ENCODE data around the gene NOC4L. TPM values are rescaled to one million over a fixed set of nuclear protein-coding genes. Genes with fewer than 3 reads are reported as not detected.
A peak's percentile ranks its signal among the peaks of the same experiment; 100 is the strongest.

The NOC4L gene
- total RNA-seq, 2 experiments from 2014 or later, result 27.1 to 27.4 TPM

DNA sequence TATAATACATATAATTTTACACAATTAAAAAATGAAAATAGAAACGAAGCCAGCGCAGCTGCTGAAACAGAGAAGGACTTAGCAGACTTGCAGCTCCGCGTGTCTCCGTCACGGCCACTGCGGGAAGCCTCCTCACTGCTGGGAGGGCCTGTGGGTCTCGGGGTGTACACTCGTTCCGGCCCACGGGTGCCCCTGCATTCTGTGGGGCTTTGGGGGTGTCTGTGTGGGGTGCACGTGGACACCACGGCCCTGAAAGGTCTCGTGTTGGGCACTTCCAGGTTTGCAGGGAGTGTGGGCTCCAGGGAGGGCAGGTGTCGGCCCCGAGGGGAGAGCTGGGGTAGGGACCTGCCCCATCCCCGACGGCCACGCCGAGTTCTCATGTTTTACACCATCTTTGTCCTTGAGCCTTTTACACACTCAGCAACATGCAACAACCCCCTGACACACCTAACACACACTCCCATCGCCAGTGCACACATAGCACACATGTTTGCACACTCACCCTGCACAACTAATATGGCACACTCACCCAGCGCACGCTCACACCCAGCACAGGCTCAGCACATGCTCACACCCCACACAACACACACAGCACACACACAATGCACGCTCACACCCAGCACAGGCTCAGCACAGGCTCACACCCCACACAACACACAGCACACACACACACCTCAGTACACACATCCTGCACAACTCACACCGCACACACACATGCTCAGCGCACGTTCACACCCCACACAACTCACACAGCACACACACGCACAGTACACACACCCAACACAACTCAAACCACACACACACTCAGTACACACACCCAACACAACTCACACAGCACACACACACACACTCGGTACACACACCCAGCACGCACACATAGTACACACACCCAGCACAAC is 36.6 kb downstream of the NOC4L start:
- Mint-ChIP-seq H3K27ac (no peak overlapping the region), H3K4me3 (no peak overlapping the region), H3K9me3 (peaks cover 16% of the 10 kb centered on the region), H3K36me3 (ENCODE audit: low read depth) (peaks cover 3% of the 10 kb centered on the region), H3K4me1 (ENCODE audit: low read depth) (peaks cover 28% of the 10 kb centered on the region), H3K27me3 (ENCODE audit: low read depth) (no peaks in the 10 kb centered on the region)
- CTCF ChIA-PET, result no interaction called here
- no peak for DNase-seq
- intact Hi-C loops (cut with micrococcal nuclease), result no loop called here

DNA sequence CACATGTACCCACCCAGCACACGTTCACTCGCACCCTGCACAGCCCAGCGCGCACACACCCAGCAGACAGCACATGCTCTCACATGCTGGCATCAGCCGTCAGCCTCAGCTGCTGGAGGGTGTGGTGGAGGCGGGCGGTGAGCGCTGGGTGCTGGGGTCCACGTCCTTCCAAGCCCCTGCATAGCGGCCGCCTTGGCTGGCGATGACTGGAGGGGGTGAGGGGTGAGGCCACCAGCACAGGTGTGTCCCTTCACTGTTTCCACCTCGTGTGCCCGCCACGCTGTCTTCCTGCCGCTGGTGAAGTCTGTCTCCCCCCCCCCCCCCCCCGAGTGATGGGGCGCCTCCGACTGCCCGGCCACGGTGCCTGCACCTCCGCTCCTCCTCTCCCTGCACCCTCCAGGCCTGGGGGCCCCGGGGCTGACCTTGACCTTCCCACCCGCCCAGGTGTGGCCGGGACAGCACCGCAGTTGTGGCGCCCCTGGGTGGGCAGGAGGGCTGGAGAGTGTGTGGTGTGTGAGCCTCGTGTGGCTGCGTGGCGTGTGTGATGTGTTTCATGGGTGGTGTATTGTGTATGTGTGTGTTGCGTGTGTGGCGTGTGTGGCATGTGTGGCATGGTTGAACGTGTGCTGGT is 37.4 kb downstream of the NOC4L start:
- peaks cover 34% of the 10 kb centered on the region for H3K4me1 Mint-ChIP-seq (ENCODE audit: low read depth)
- no peak for DNase-seq
- intact Hi-C loops (cut with micrococcal nuclease), result no loop called here
- no peaks in the 10 kb centered on the region for H3K27me3 Mint-ChIP-seq (ENCODE audit: low read depth)
- peaks cover 3% of the 10 kb centered on the region for H3K36me3 Mint-ChIP-seq (ENCODE audit: low read depth)
- peaks cover 16% of the 10 kb centered on the region for H3K9me3 Mint-ChIP-seq
- CTCF ChIA-PET, result no interaction called here
- H3K4me3 Mint-ChIP-seq, result no peak overlapping the region
- no peak overlapping the region for H3K27ac Mint-ChIP-seq

DNA sequence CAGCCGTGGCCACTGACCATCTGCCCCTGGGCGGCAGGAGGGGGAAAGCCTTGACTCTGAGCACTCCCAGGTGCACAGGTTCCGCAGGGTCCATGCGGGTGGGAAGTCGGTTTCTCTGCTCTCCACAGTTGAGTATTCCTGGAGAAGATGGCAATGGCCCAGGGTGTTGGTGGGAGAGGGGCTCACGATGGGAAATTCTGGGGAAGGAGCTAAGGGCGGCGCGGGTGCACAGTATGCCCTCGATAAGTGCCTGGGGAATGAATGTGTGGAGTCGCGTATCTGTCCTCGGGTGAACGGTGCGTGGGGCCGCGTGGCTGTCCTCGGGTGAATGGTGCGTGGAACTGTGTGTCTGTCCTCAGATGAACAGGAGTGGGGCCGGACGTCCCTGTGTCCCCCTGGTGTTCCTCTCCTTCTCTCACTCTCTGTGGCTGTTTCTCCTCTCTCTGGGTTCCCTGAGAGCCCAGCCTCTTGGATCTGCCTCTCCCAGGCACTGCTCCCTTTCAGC is 38.0 kb downstream of the NOC4L start:
- H3K27ac Mint-ChIP-seq, result no peak overlapping the region

DNA sequence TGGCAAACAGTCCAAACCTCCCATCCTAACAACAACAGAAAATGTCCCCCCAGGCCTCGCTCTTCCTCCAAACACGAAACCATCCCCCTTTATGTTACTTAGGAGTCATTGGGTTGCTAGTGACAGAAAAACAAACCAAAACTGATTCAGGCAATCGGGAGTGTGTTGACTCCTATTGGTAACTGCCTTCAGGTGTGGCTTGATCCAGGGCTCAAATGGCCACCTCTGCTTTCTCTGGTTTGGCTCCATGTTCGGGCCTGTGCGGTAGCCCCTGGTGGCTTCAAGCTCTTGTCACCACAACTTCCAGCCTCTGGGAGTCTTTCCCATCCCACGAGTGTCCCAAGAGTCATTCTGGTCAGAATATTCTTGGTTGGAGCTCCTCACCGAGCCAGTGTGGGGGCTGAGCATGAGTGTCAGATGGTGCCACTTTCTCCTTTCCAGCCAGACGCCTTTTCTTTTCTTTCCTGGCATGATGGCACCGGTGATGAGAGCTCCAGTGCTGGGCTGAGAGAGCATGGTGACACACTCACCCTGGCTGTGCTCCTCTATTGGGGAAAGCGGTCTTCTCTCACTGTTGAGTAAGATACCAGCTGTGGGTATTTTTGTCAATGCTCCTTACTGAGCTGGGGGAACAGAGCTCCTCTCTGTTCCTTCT is 38.6 kb downstream of the NOC4L start:
- H3K4me1 Mint-ChIP-seq (ENCODE audit: low read depth), result peaks cover 40% of the 10 kb centered on the region
- H3K4me3 Mint-ChIP-seq, result no peak overlapping the region
- H3K9me3 Mint-ChIP-seq, result peaks cover 18% of the 10 kb centered on the region
- no peak for DNase-seq
- H3K36me3 Mint-ChIP-seq (ENCODE audit: low read depth), result peaks cover 5% of the 10 kb centered on the region
- intact Hi-C loops (cut with micrococcal nuclease), result no loop called here
- no peaks in the 10 kb centered on the region for H3K27me3 Mint-ChIP-seq (ENCODE audit: low read depth)
- CTCF ChIA-PET, result interaction anchor here (0.5 kb wide), 1 partner anchor 201 kb away, joined by 3 read pairs; no protein-coding TSS in a partner anchor
- H3K27ac Mint-ChIP-seq, result no peak overlapping the region

More for the DNA sequence above, 38.0 kb downstream of the NOC4L start:
- Mint-ChIP-seq H3K4me1 (ENCODE audit: low read depth) (peaks cover 37% of the 10 kb centered on the region), H3K36me3 (ENCODE audit: low read depth) (peaks cover 3% of the 10 kb centered on the region), H3K27me3 (ENCODE audit: low read depth) (no peaks in the 10 kb centered on the region), H3K4me3 (no peak overlapping the region), H3K9me3 (peaks cover 16% of the 10 kb centered on the region)
- CTCF ChIA-PET, result no interaction called here
- DNase-seq, result no peak
- intact Hi-C loops (cut with micrococcal nuclease), result no loop called here

DNA sequence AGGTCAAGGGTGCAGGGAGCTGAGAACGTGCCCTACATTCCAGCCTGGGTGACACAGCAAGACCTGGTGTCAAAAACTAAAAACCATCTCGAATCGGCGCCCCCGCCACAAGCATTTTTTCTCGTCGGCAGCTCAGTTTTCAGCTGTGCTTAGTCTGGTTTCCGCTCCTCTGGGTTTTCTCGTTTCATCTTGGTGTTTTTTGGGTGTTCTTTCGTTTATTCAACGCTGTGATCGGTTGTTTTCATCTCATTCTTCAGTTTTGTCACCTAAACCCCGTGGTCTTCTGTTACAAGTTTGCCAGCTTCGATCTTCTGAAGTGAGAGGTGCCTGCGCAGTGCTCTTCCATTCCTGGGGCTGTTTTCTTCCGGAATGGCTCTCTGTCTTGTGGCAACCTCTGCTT is 41.4 kb downstream of the NOC4L start:
- H3K9me3 Mint-ChIP-seq, result peaks cover 18% of the 10 kb centered on the region

DNA sequence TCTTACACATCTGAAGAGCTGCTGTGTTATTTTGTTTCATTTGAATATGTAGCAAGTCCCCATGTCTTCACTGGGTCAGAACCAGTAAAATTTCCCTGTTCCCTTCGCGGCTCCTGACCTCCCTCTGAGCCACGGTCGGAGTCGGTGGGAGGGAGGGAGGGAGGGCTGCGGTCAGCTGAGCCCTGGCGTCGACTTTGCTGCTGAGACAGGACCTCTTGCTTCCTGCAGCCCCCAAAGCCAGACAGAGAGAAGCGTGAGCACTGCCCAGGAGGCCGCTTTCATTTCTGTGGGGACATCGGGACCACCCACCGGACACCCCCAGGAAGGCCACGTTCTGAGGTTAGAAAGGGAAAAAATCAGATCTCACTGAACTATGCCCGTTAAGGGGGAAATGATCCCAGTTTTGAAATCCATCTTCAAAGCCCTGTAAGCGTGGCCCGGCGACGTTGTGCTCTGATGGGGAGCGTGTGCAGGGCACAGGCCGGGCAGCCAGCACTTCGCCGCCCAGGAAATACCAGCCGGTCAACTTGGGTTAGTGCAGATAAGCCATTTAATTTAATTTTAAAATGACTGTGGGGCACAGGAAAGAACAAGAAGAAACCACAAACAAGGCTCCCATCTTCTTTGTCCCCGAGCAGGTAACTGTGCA is 42.1 kb downstream of the NOC4L start:
- H3K36me3 Mint-ChIP-seq (ENCODE audit: low read depth), result peaks cover 5% of the 10 kb centered on the region
- peak overlapping the region; percentile 76 for H3K4me3 Mint-ChIP-seq
- intact Hi-C loops (cut with micrococcal nuclease), result no loop called here
- peaks cover 31% of the 10 kb centered on the region for H3K4me1 Mint-ChIP-seq (ENCODE audit: low read depth)
- H3K27me3 Mint-ChIP-seq (ENCODE audit: low read depth), result no peaks in the 10 kb centered on the region
- H3K27ac Mint-ChIP-seq, result peak overlapping the region; percentile 90
- peaks cover 18% of the 10 kb centered on the region for H3K9me3 Mint-ChIP-seq
- CTCF ChIA-PET, result interaction anchor here (1.0 to 1.3 kb wide), 2 partner anchors 33 kb away, joined by 4 read pairs; no protein-coding TSS in a partner anchor
- DNase-seq, result no peak

More for the DNA sequence above, 41.4 kb downstream of the NOC4L start:
- CTCF ChIA-PET, result interaction anchor here (1.0 kb wide), 1 partner anchor 32 kb away, joined by 4 read pairs; no protein-coding TSS in a partner anchor
- Mint-ChIP-seq H3K27ac (peak overlapping the region; percentile 90), H3K4me3 (peak overlapping the region; percentile 76), H3K36me3 (ENCODE audit: low read depth) (peaks cover 5% of the 10 kb centered on the region), H3K4me1 (ENCODE audit: low read depth) (peaks cover 29% of the 10 kb centered on the region), H3K27me3 (ENCODE audit: low read depth) (no peaks in the 10 kb centered on the region)
- DNase-seq, result peak; percentile 60
- intact Hi-C loops (cut with micrococcal nuclease), result no loop called here

DNA sequence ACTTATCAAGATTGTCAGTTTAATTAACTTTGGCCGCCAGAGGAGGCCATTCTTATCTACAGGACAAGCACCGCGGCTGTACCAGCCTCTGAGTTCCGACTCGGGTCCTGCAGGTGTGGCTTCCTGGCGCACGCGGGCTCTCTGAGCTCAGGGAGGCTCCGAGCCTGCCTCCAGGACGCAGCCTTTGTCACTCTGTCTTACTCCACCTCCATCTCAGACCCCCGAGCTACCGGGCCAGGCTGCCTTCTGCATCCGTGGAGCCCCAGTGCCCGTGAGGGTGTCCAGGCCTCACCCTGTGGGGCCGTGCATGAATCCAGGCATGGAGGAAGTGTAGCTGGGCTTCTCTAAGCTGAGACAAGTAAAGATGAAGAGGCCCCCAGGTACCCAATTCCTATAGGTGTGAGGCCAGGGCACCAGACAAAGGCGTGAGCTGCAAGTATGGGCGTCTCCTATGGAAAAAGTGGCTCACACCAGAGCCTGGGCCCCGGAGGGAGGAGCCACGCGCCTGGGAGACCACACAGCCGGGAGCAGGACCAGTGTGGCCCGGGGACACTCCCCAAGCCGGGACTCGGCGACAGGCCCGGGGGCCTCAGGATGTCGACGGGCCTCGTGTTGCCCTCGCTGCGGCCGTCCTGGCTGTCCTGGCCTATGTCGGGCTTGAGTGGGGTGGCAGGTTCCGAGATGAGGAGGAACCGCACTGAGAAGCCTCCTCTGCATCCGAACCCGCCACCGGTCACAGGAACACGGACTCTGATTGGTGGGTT is 42.8 kb downstream of the NOC4L start:
- Mint-ChIP-seq H3K4me1 (ENCODE audit: low read depth) (peaks cover 31% of the 10 kb centered on the region), H3K36me3 (ENCODE audit: low read depth) (peaks cover 5% of the 10 kb centered on the region), H3K27me3 (ENCODE audit: low read depth) (no peaks in the 10 kb centered on the region), H3K4me3 (peak overlapping the region; percentile 24), H3K9me3 (peaks cover 18% of the 10 kb centered on the region), H3K27ac (no peak overlapping the region)
- CTCF ChIA-PET, result interaction anchor here (1.3 to 1.8 kb wide), 2 partner anchors 8 to 33 kb away, joined by 4 read pairs; no protein-coding TSS in a partner anchor
- no peak for DNase-seq
- intact Hi-C loops (cut with micrococcal nuclease), result no loop called here

DNA sequence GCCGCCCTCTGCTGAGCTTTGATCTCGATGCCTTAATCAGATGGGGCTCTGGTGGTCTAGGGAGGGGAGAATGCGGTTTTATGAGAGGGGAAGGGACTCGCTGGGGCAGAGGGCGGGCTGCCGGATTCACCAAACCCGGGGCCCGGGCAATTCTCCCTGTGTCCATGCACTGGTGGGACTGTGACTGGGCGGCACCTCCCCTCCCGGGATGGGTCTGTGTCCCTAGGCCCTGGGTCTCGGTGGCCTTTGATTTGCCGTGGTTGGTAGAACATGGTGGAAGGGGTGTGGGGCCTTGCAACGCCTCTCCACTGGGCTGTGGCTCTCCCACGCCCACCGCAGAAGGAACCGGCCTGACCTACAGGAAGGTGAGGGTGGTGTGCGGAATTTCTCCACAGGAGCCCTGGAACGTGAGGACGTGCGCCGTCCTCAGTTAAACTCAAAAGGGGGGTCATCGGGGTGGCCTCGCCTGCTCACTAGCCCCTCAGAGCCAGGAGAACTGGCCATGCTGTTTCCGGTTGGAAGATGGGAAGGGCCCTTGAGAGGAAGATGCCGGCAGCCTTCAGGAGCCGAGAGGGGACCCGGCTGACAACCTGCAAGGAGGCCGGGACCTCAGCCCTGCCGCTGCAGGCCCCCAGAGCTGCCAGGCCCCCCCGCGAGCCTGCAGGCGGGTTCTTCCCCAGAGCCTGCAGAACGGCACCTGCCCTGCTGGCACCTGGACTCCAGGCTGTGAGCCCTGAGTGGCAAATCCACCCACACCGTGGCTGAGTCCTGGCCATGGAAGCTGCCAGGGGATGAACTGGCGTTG is 43.6 kb downstream of the NOC4L start:
- no peaks in the 10 kb centered on the region for H3K27me3 Mint-ChIP-seq (ENCODE audit: low read depth)
- peaks cover 5% of the 10 kb centered on the region for H3K36me3 Mint-ChIP-seq (ENCODE audit: low read depth)
- peaks cover 15% of the 10 kb centered on the region for H3K9me3 Mint-ChIP-seq
- peaks cover 31% of the 10 kb centered on the region for H3K4me1 Mint-ChIP-seq (ENCODE audit: low read depth)
- CTCF ChIA-PET, result interaction anchor here (1.3 to 1.8 kb wide), 2 partner anchors 9 to 34 kb away, joined by 4 read pairs; no protein-coding TSS in a partner anchor
- DNase-seq, result no peak
- H3K4me3 Mint-ChIP-seq, result peak overlapping the region; percentile 42
- H3K27ac Mint-ChIP-seq, result peak overlapping the region; percentile 30
- intact Hi-C loops (cut with micrococcal nuclease), result loop anchor here (2.0 kb wide), 4 partner anchors 33 to 523 kb away; partner anchors contain the start of gene PGAM5

DNA sequence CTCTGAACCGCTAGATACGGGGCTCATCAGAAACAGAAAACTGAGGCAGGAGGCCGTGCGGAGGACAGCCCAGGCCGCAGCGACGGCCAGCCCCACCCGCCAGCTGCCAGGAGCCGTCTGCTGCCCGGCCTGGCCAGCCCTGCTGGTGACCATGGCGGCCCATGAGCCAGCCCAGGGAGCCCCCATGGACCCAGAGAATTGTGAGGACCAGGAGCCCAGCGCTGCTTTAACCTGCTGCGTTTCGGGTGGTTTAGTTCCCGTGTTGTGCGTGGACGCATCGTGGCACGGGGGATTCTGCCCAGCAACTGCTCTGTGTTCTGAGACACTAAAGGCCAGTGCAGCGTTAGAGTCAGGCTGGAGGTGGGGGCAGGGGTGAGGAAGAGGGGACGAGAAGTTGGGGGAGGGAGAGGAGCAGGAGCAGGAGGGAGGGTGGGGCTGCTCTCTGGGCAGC is 44.2 kb downstream of the NOC4L start:
- Mint-ChIP-seq H3K27me3 (ENCODE audit: low read depth) (no peaks in the 10 kb centered on the region), H3K4me1 (ENCODE audit: low read depth) (peaks cover 31% of the 10 kb centered on the region), H3K4me3 (peak overlapping the region; percentile 89), H3K36me3 (ENCODE audit: low read depth) (peaks cover 5% of the 10 kb centered on the region), H3K9me3 (peaks cover 14% of the 10 kb centered on the region), H3K27ac (no peak overlapping the region)
- CTCF ChIA-PET, result interaction anchor here (0.6 to 1.8 kb wide), 2 partner anchors 9 to 565 kb away, joined by 3 to 4 read pairs; no protein-coding TSS in a partner anchor
- no peak for DNase-seq
- intact Hi-C loops (cut with micrococcal nuclease), result loop anchor here (2.0 kb wide), 4 partner anchors 34 to 522 kb away; partner anchors contain the start of gene PGAM5

DNA sequence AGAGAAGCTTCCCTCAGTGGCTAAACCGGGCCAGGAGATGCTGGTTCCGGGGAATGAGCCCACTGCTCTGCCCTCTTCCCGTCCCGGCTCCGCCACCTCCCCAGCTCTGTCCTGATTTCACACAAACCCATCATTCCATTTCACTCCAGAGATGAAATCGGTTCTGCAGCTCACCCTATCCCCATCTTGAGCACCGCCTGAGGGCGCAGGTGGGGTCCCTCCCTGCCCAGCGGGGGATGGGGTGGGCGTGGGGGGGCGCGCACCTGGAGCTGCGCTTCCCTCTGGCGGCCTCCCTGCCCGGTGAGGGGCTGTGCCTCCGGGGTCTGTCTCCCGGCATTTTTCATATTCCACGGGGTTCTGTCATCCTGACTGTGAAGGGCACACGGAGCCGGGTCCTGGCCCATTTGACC is 44.7 kb downstream of the NOC4L start:
- H3K36me3 Mint-ChIP-seq (ENCODE audit: low read depth), result peaks cover 5% of the 10 kb centered on the region
- H3K27me3 Mint-ChIP-seq (ENCODE audit: low read depth), result no peaks in the 10 kb centered on the region
- intact Hi-C loops (cut with micrococcal nuclease), result loop anchor here (1.0 to 2.0 kb wide), 7 partner anchors 11 to 522 kb away; partner anchors contain the start of genes DDX51, NOC4L and PGAM5
- peaks cover 31% of the 10 kb centered on the region for H3K4me1 Mint-ChIP-seq (ENCODE audit: low read depth)
- H3K27ac Mint-ChIP-seq, result no peak overlapping the region
- DNase-seq, result no peak
- peaks cover 19% of the 10 kb centered on the region for H3K9me3 Mint-ChIP-seq
- CTCF ChIA-PET, result interaction anchor here (0.6 to 1.8 kb wide), 3 partner anchors 10 to 564 kb away, joined by 3 to 4 read pairs (median 3); no protein-coding TSS in a partner anchor
- H3K4me3 Mint-ChIP-seq, result peak overlapping the region; percentile 89

All from activated naive CD4-positive, alpha-beta T cell treated with anti-CD3 and anti-CD28 coated beads for 36 hours (primary cell).